B cell (primary cell): ENCODE measurements around the gene SLC6A7.

ENCODE experiments used
- EZH2 ChIP-seq: IDR thresholded peaks from 2 replicates; pipeline ENCODE4 v1.6.1; 2012; ENCODE audit warnings: borderline replicate concordance, low read depth, mild to moderate bottlenecking, moderate library complexity, low read length; ENCODE audit not compliant: insufficient read depth, poor library complexity, severe bottlenecking
- TF ChIP-seq, protein P1 (sequence below): fragments of 200-600 bp; IDR thresholded peaks from one replicate; pipeline ENCODE4 v1.8.0; 2022; ENCODE audit warnings: antibody characterized with exemption, mild to moderate bottlenecking

DNA sequence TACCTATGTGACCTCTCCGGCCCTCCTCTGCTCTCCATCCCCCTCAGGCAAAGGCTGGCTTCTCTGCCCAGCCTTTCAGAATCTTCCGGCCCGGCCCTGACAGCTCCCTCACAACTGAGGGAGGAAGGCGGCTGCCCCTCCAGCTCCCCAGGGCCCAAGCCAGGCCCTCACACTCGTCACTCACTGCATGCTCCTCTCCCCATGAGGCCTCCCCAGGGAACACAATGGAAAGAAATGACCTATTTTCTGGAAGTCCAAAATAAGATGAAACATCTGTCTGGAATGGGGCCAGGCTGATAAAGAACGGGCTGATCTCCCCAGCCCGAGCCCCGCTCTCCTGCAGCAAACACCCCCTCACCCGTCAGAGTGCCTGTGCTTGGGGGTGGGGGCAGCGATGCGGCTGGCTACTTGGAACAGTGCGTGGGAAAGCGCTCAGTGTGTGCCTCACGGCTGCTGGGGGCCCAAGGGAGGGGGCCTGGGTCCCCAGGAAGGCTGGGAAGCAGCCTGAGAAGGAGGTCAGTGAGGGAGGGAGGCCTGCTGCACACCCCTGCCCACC, 45.5 kb upstream of the SLC6A7 start:
- TF ChIP-seq, protein P1, sequence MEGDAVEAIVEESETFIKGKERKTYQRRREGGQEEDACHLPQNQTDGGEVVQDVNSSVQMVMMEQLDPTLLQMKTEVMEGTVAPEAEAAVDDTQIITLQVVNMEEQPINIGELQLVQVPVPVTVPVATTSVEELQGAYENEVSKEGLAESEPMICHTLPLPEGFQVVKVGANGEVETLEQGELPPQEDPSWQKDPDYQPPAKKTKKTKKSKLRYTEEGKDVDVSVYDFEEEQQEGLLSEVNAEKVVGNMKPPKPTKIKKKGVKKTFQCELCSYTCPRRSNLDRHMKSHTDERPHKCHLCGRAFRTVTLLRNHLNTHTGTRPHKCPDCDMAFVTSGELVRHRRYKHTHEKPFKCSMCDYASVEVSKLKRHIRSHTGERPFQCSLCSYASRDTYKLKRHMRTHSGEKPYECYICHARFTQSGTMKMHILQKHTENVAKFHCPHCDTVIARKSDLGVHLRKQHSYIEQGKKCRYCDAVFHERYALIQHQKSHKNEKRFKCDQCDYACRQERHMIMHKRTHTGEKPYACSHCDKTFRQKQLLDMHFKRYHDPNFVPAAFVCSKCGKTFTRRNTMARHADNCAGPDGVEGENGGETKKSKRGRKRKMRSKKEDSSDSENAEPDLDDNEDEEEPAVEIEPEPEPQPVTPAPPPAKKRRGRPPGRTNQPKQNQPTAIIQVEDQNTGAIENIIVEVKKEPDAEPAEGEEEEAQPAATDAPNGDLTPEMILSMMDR: no peak
- no peak for TF ChIP-seq EZH2
